UCSD-AML1 (cell line): ENCODE data around the gene DAAM2.
A peak's percentile ranks its signal among the peaks of the same experiment; 100 is the strongest.

Experiments
- DNase-seq: peaks from one replicate; lab custom pipeline; 2025; ENCODE audit not compliant: unreplicated experiment; lab: John Stamatoyannopoulos, UW

The DAAM2 gene

GRCh38 chr6:39881851-39882530 is 89.8 kb downstream of the DAAM2 start:
- no peak for DNase-seq

GRCh38 chr6:39882531-39882899 is 90.3 kb downstream of the DAAM2 start:
- no peak for DNase-seq

- DNase-seq, result no peak
Observed at GRCh38 chr6:39884696-39885095, 92.5 kb downstream of the DAAM2 start.

- DNase-seq, result no peak
Observed at GRCh38 chr6:39885691-39886090, 93.5 kb downstream of the DAAM2 start.

- no peak for DNase-seq
Observed at GRCh38 chr6:39886871-39887270, 94.7 kb downstream of the DAAM2 start.

- no peak for DNase-seq
Observed at GRCh38 chr6:39887692-39888450, 95.7 kb downstream of the DAAM2 start.

- DNase-seq, result no peak
Observed at GRCh38 chr6:39889229-39889628, 97.1 kb downstream of the DAAM2 start.

- DNase-seq, result no peak
Observed at GRCh38 chr6:39891353-39891752, 99.2 kb downstream of the DAAM2 start.

- DNase-seq, result no peak
Observed at GRCh38 chr6:39891976-39892375, 99.8 kb downstream of the DAAM2 start.

GRCh38 chr6:39892490-39893129 is 100.4 kb downstream of the DAAM2 start:
- peak; percentile 49 for DNase-seq

- DNase-seq, result no peak
Observed at GRCh38 chr6:39893286-39893685, 101.1 kb downstream of the DAAM2 start.

- DNase-seq, result no peak
Observed at GRCh38 chr6:39896701-39897100, 104.5 kb downstream of the DAAM2 start.

- DNase-seq, result no peak
Observed at GRCh38 chr6:39897698-39898097, 105.5 kb downstream of the DAAM2 start.

GRCh38 chr6:39898625-39899024 is 106.4 kb downstream of the DAAM2 start:
- no peak for DNase-seq

- DNase-seq, result no peak
Observed at GRCh38 chr6:39899554-39900295, 107.5 kb downstream of the DAAM2 start.

- no peak for DNase-seq
Observed at GRCh38 chr6:39901116-39901655, 109.0 kb downstream of the DAAM2 start.

- no peak for DNase-seq
Observed at GRCh38 chr6:39901670-39902069, 109.5 kb downstream of the DAAM2 start.

- DNase-seq, result no peak
Observed at GRCh38 chr6:39902136-39902535, 110.0 kb downstream of the DAAM2 start.

GRCh38 chr6:39902786-39903465 is 110.8 kb downstream of the DAAM2 start:
- no peak for DNase-seq

GRCh38 chr6:39903656-39904055 is 111.5 kb downstream of the DAAM2 start:
- DNase-seq, result no peak
